Measurements from ENCODE around the gene SLC39A3.
"Not testable (repeated sequence)": the region's sequence is repeated elsewhere in the genome, so short reads cannot be mapped to it uniquely, and the experiment has no call there.

Gene SLC39A3

DNA sequence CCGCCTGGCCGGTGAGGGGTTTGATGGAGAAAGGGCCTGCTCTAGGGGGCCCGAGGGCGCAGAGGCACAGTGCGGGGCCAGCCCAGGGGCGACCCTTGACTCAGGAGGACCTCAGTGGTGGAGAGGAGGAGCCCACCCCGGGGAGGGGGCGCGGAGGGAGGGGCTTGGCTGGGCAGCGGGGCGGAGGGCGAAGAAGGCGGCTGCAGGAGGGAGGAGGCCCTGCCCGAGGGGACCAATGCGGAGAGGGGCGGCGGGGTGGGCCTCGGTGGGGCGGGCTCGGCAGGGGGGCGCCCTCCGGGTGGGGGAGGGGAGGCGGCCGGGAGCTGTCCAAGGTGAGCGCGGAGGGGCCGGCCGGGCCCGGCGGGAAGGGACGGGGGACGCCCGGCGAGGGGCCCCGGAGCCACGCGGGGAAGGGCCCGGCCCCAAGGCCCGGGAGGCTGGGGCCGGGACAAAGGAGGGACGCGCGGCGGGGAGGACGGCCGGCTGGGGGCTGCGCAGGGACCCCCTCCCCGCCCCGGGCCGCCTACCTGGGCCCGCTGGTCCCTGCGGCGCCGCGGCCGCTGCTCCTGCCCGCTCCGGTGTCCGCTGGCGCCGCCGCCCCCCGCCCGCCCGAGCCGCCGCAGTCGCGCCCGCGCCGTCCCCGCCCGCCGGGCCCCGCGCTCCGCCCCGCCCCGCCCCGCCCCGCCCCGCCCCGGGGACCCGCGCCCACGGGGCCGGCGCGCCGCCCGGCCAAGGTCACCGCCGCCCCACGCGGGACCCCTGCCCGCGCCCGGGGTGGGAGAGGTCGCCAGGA, 18.8 kb downstream of the SLC39A3 start, which contains the start of gene DIRAS1:
DIRAS1 (minus strand) TSS at position 596 of the 793 bp plus-strand sequence. CDS start 3,566 bp downstream, outside the sequence.
- peak in 1 of 2 experiments; percentile 22 for DNase-seq

DNA sequence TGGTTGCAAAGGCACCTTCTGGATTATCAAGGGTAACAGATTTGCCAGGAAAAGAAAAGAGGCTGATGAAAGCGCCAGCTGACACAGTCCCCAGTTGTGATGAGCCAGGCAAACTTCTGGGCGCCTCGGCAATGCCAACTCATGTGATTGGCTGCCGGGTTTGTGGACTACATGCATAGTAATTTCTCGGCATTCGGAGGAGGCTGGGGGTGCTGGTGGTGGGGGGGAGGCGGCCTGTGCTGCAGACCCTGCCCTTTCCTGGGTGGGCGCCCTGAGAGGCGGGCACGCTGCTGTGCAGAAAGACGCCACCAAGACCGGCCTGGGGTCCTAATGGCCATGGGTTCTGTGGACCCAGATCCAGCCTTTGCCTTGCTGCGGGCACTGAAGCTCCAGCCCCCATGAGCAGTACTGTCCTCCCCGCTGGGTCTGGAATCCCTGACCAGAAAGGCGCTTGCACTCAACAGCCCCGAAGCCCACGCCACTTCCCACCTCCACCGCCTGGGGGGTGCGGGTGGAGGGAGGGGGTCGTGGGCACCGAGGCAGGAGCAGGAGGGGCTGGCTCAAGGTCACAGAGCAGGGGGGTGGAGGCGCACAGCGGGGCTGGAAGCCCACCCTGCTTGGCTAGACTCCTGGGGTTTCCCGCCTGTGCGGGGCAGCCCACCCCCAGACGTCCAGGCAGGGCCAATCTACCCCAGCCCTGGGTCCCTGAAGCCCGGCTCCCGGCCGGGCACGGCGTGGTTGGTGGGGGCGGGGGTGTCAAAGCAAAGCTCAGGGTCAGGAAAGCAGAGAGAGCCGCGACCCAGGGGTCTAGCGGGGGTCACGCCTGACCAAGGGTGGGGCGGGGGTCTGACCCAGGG, 19.7 kb downstream of the SLC39A3 start:
- peak in 1 of 2 experiments; percentile 19 for DNase-seq

DNA sequence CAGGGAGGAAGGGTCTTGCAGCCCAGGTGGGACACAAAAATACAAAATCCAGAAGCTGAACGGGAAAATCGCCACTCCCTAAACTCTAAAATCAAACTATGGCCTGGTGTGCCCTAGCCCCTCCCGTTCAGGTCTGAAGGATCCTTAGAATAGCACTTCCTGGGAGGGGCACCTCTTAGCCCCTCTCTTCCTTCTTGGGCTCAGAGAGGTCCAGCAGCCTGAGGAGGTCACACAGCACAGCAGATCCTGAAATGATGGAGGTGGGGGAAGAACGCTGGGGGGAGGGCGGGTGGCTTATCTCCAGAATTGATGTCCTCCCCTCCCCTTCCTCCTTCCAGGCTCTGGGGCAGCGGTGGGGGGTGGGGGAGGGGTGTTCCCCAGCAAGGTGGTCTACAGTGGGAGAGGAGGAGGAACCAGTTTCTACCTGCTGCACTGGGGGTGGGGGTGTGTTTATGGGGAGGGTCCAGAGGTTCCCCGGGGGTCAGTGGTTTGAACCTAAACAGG, 20.5 kb downstream of the SLC39A3 start:
- DNase-seq, result no peak

DNA sequence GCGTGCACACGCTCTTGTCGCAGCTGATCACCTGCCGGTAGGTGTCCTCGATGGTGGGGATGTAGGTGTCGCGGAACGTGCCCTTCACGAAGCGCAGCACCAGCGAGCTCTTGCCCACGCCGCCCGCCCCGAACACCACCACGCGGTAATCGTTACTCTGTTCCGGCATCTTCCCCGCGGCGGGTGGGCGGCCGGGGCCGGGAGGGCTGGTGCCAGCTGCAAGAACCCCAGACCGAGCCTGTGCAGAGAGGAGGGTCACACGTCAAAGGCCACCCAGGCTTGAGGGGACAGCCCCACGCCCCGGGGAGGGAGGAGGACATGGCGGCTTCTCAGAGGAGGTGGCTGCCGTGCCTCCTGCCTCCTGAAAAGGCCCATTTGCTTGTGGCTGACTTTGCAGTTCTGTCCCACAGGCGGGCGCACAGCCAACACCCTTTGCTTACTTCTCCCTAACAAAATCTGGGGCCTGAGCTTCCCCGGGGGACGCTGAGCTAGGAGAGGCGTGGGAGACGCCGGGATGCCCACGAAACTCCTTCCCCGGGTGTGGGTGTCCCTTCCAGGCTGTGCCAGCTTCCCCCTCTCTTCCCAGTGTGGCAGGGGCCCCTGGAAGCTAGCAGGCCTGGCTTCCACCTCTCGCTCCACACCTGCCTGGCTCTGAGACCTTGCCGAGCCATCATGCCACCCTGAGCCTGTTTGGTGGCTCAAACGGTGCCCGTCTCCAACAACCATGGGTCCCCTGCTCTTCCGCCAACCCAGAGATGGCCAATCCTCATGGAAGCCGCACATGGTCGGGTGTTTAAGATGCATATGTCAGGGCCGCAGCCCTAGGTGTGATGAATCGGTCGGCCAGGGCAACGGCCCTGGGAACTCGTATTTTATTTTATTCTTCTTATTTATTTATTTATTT, 21.9 kb downstream of the SLC39A3 start:
- no peak for DNase-seq

DNA sequence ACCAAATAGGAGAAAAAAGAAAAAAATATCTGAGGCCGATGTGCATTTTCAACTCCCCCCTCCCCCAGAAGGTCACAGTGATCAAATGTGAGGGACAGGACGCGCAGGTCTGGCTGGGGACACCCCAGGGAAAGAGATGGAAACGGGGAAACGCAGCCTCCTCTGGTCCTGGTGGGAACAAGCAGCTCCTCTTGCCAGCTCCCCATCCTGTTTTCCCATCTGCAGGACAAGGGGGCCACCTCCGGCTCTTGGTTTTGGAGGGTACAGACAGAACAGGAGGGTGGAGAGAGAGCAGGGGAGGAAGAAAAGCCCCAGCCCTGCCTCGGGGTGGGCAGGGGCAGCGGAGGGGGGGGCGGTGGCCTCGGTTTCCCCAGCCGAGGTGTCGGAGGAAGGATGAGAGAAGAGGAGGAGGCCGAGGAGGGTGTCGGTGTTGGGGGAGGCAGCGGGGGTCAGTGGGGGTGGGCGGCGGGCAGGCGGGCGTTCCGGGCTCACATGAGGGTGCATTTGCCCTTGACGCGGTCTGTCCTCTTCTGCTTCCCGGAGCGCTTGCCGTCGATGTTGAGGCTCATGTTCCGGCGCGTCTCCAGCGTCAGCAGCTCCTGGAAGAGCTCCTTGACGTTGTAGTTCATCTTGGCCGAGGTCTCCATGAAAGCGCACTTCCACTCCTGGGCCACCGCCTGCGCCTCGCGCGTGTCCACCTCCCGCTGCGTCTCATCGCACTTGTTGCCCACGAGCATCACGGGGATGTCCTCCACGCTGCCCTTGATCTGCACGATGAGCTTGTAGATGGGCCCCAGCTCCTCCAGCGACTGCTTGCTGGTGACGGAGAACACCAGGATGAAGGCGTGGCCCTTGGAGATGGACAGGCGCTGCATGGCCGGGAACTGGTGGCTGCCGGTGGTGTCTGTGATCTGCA, 22.8 kb downstream of the SLC39A3 start:
- DNase-seq, result no peak

DNA sequence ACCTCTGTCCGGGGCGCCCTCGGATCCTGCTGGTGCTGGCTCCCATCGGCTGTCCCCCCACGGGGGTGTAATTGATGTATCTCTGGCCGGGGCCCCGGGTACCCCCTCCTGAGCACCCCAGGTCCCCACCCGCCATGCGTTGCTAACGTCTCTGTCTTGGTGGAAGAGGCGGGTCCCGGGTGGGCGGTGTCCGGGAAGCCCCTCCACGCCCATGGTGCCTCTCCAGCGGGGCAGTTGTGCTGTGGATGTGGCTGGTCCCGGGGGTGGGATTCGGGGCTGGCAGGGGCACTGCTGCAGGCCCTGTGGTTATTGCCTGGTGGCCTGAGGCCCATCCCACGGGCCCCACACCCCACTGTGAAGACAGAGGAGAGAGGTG, 23.6 kb downstream of the SLC39A3 start:
- DNase-seq, result no peak

DNA sequence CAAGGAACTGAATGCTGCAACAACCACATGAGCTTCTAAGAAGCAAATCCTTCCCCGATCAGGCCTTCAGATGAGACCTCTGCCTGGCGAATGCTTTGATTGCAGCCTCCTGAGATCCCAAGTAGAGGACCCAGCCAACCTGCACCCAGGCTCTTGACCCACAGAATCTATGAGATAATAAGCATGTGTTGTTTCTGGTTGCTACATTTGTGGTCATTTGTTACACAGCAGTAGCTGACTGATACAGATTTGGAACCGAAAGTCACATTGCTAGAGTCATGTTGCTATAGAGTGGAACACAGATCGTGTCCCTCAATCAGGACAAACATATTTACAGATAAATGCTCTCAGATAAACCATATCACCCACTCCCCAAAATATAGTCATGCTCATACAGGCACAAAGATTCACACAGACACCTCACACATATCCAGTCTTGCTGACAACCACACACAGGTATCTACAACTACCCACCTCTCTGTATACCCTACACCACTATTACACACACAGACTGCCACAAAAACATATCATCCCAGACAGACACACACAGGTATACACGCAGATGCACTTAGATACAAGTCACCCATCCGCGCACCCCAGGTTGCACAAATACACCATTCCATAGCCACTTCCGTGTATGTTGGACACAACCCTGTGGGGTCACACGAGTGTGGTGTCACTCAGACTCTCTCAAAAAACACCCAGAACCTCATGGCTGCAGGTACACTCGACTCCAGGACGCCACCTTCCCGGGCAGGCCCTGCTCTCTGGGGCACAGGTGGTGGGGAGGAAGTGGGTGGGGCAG, 24.1 kb downstream of the SLC39A3 start:
- no peak for DNase-seq

DNA sequence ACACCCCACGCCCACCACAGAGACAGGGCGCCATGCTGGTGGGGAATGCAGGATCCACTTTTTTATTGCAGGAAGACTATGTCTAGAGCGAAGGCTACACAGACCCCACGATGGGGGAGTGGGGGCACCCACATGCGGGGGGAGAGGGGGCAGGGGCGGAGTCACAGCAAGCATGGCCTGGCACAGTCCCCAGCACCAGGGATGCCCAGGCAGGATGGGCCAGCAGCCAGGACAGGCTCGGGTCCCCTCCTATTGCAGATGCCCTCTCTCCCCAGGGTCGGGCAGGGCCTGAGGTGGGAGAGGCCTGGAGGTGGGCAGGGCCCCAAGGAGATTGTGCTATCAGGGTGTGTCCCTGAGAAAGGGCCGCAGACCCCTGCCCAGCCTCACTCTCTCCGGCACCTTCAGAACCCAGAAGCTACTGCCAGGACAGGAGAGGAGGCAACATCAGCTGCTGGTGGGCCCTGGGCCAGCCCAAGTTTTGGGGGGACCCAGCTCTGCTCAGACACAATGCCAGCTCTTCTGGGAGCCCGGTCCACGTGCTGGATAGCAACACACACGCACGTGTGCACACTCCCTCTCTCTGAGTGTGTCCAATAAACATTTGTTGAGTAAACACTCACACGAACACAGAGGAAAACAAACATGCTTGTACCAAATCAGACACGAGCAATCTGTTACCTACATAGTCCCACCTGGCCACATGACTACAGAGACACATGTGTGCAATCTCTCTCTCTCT, 25.1 kb downstream of the SLC39A3 start:
- no peak for DNase-seq

DNA sequence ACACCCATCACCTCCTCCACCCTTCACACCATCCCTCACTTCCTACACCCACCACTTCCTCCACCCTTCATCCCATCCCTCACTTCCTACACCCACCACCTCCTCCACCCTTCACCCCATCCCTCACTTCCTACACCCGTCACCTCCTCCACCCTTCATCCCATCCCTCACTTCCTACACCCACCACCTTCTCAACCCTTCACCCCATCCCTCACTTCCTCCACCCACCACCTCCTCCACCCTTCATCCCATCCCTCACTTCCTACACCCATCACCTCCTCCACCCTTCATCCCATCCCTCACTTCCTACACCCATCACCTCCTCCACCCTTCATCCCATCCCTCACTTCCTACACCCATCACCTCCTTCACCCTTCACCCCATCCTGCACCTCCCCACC, 25.7 kb downstream of the SLC39A3 start:
- not testable (repeated sequence) for DNase-seq

DNA sequence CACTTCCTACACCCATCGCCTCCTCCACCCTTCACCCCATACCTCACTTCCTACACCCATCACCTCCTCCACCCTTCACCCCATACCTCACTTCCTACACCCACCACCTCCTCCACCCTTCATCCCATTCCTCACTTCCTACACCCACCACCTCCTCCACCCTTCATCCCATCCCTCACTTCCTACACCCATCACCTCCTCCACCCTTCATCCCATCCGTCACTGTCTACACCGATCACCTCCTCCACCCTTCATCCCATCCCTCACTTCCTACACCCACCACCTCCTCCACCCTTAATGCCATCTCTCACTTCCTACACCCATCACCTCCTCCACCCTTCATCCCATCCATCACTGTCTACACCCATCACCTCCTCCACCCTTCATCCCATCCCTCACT, 26.6 kb downstream of the SLC39A3 start:
- not testable (repeated sequence) for DNase-seq

DNA sequence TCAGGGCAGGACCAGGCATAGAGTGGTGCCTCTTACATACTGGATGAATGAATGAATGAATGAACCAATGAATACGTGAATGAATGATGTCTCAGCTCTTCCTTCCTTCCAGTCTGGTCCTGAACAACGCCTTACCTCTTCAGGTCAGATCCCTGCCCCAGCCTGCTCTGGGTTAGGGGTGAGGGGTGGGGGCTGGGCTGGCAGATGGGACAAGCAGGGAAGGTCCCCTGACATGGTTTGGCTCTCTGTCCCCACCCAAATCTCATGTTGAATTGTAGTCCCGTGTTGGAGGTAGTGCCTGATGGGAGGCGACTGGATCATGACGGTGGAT, 28.0 kb downstream of the SLC39A3 start:
- no peak for DNase-seq

DNA sequence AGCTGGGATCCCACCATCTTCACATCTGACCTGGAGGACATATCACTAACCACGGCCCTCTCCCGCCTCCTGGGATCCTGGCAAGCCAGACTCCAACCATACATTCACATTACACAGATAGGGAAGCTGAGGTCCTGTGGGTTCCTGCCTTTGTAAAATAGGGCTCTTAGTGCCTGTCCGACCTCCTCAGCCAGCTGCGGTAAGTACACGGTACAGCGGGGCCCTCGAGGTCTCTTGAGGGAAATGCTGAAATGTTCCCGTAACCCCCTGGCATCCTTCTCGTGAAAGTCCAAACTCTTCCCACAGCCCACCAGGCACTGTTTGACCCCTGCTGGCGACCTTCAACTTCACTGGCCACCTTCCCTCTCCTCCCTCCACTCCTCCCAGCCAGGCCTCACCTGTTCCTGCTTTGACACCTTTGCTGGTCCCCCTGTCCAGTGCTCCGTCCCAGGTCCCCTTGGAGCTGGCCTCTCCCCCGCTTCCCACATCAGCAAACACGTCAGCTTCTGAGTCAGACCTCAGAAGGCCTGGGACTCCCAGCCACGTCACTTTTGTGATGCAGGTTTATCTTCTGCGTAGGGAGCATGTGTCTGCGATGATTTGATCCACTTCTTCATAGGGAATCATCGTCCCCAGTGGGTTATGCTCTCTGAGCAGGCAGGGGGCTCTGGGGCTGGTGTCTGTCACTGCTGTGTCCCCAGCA, 28.5 kb downstream of the SLC39A3 start:
- no peak for DNase-seq

DNA sequence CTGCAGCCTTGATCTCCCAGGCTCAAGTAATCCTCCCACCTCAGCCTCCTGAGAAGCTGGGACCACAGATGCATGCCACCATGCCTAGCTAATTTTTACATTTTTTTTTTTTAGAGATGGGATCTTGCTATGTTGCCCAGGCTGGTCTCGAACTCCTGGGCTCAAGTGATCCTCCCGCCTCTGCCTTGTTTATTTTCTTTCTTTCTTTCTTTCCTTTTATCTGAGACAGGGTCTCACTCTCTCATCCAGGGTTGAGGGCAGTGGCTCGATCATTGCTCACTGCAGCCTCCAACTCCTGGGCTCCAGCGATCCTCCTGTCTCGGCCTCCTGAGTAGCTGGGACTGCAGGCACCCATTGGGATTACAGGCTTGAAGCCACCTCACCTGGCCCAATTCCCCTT, 33.6 kb downstream of the SLC39A3 start:
- DNase-seq, result no peak

DNA sequence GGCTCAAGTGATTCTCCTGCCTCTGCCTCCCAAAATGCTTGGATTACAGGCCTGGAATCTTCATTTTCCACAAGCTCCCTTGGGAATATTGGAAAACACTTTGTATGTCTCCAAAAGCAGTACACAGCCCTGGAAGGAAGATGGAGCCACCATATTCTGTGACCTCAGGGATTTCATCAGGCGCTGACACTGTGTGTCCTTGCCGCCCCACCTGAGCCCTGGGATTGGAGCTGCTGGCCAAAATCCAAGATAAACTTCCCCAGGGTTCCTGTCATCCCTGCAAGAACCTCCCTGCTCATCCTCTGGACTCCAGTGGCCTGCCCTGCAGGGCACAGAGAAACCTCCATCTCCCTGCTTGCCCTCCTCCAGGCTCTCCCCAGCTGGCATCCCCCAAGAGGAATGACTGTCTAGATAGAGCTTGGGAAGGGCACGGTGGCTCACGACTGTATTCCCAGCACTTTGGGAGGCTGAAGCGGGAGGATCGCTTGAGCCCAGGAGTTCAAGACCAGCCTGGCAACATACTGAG, 36.1 kb downstream of the SLC39A3 start:
- DNase-seq, result no peak

DNA sequence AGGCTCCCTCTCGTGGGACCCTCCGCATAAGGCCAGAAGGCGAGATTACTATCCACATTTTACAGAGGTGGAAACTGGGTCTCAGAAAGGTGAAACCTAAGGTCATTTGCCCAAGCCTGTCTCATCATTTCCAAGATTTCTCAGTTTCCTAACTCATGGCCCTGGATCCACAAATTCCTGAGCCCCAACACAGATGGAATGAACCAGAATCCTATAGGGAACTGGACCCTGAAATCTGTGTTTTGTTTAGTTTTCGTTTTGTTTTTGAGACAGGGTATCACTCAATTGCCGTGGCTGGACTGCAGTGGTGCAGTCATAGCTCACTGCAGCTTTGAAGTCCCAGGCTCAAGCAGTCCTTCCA, 36.8 kb downstream of the SLC39A3 start:
- no peak for DNase-seq

DNA sequence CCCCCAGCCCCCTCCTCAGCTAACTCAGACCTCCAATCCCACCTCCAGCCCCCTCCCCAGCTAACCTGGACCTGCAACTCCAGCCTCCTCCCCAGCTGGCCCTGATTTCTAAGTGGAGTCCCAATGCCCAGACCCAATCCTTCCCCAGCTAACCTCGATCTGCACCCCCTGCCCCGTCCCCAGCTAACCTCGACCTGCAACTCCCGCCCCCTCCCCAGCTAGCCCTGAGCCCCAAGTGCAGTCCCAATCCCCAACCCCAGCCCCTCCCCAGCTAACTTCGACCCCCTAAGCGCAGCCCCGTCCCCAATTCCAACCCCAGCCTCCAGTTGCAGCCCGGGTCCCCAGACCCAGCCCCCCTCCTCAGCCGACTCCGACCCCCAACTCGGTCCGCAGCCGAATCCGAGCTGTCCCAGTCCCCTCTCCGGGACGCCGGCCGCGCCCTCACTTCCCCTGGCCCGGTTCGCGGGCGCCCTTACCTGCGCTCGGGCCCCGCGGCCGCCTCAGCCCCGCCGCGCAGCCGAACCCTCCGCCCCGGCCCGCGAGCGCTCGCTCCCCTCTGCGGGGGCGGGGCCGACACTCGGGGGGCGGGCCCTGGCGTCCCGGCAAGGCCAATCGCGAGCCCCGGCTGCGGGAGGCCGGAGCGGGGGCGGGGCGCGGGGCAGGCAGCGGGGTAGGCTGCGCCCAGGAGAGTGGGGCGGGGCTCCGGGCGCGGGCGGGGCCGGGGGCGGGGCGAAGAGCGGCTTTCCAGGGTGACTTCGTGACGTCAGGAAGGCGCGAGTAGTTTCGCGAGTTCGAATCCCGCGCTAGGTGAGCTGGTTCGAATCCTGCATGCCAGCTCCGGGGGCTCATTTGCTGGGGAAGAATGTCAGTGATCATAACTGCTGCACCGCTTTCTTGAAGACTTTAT, 37.4 kb downstream of the SLC39A3 start, which contains the start of gene GNG7:
GNG7 (minus strand) TSS at position 525 of the 907 bp plus-strand sequence. CDS start 182,006 bp downstream, outside the sequence.
- peak; percentile 17 to 89 for DNase-seq

DNA sequence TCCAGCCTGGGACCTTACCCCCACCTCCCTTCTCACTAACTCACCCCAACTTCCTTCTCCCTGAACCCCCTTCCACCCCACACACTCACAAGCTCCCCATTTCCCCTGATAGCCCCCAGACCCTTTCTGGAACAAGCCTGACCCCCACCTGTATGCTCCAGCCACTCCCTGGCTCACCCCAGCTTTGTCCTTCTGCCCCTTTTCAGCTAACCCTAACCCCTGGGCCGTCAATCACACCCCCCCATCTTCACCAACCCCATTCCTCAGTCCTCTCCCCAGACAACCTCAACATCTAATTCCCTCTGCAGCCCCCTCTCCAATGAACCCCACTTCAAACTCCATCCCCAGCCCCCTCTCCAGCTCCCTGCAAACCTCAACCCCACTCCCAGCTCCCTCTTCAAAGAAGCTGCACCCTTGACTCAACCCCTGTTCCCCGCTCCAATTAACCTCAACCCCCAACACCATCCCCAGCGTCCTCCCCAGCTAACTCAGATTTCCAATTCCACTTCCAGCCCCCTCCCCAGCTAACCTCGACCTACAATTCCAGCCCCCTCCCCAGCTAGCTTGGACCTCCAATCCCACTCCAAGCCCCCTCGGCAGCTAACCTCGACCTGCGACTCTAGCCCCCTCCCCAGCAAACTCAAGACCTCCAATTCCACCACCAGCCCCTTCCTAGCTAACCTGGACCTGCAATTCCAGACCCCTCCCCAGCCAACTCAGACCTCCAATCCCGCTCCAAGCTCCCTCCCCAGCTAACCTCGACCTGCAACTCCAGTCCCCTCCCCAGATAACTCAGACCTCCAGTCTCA, 38.3 kb downstream of the SLC39A3 start:
- DNase-seq, result no peak
